Measurements from ENCODE around the gene DPYD.

Gene DPYD

DNA sequence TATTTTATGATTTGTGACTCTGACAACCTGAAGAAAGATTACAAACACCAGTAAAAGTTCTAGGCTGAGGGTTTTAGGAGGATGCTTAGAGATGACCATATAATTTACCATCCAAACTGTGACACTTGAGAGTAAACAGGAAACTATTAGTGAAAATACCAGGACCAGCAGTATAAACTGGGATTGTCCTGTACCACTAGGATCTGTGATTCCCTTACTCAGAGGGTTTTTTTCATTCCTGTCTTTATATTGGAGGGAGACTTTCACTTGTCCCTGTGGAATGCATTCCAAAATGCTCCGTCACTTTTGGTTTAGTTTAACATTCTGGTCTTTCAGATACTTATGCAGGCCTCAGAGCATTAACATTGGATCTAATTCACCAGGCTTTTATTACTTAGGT lies 716.4 kb downstream of the DPYD start:
- H3K9me3 ChIP-seq (ENCODE audit: insufficient read depth, low read length): no peaks in the 10 kb centered on the region
- no peak overlapping the region for H3K4me3 ChIP-seq (ENCODE audit: insufficient read depth, low read length, poor library complexity, severe bottlenecking)
- no peaks in the 10 kb centered on the region for H3K36me3 ChIP-seq (ENCODE audit: low read length)
- no peak overlapping the region for H3K9ac ChIP-seq (ENCODE audit: low read length)
- no peaks in the 10 kb centered on the region for H4K20me1 ChIP-seq (ENCODE audit: low read depth, low read length)
- H3K79me2 ChIP-seq (ENCODE audit: insufficient read depth, low read length): no peaks in the 10 kb centered on the region
- no peak overlapping the region for H2AFZ ChIP-seq (ENCODE audit: low read depth, low read length, severe bottlenecking)
- H3K4me2 ChIP-seq (ENCODE audit: low read depth, low read length, poor library complexity, severe bottlenecking): no peak overlapping the region
- H3F3A ChIP-seq (ENCODE audit: insufficient read depth): no peaks in the 10 kb centered on the region
- no peaks in the 10 kb centered on the region for H3K9me2 ChIP-seq (replicated peaks; ENCODE audit: insufficient read depth, low read length)
- no peaks in the 10 kb centered on the region for H3K27me3 ChIP-seq (ENCODE audit: low read length)
- TF ChIP-seq, protein P1, sequence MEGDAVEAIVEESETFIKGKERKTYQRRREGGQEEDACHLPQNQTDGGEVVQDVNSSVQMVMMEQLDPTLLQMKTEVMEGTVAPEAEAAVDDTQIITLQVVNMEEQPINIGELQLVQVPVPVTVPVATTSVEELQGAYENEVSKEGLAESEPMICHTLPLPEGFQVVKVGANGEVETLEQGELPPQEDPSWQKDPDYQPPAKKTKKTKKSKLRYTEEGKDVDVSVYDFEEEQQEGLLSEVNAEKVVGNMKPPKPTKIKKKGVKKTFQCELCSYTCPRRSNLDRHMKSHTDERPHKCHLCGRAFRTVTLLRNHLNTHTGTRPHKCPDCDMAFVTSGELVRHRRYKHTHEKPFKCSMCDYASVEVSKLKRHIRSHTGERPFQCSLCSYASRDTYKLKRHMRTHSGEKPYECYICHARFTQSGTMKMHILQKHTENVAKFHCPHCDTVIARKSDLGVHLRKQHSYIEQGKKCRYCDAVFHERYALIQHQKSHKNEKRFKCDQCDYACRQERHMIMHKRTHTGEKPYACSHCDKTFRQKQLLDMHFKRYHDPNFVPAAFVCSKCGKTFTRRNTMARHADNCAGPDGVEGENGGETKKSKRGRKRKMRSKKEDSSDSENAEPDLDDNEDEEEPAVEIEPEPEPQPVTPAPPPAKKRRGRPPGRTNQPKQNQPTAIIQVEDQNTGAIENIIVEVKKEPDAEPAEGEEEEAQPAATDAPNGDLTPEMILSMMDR (IDR thresholded peaks at IDR 0.05; ENCODE audit: insufficient read depth, low read length, poor library complexity, severe bottlenecking): no peak
- no peak overlapping the region for H3K27ac ChIP-seq (ENCODE audit: low read depth, low read length)

DNA sequence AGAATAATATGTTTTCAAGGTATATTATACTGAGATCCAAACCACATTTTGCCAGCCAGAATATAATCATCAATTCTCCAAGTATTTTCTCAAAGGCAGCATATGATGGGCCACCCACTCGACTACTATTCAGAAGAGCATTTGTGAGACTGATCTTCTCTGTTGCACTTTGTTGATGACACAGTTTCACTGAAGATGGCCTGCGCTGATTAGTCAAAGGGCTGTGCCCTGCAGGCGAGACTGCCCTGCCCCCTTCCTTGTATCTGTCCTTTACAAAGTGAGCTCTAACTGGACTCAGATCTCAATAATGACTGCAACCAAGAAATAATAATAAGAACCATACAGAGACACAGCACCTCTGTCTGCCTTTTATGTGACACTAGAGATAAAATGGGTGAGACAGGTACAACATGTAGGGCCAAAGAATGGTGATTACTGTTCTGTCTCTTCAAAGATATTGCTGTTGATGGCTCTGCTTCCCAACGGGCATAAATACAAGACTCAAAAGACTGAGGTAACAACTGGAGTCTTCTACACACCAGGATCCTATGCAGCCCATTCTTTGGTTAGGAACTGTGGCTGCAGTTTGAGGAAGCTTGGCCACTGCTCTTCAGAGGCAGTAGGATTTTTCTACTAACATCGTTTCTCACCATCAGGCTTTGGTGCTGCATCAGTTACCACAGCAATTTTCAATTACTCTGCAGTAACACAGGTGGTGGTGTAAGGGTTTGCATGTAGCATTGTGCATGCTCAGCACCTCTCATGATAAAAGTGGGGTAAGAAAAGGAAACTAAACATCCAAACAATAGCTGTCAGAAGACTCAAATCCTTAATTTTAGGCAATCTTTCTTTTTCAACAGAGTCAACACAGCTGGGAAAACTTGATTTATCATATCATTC lies 718.1 kb downstream of the DPYD start:
- Histone ChIP-seq H2AFZ (ENCODE audit: low read depth, low read length, severe bottlenecking) (no peak overlapping the region), H3K9me2 (replicated peaks; ENCODE audit: insufficient read depth, low read length) (no peaks in the 10 kb centered on the region), H3K9ac (ENCODE audit: low read length) (no peak overlapping the region), H3K79me2 (ENCODE audit: insufficient read depth, low read length) (no peaks in the 10 kb centered on the region), H3K27ac (ENCODE audit: low read depth, low read length) (no peak overlapping the region), H3K36me3 (ENCODE audit: low read length) (no peaks in the 10 kb centered on the region), H3K4me2 (ENCODE audit: low read depth, low read length, poor library complexity, severe bottlenecking) (no peak overlapping the region), H3K27me3 (ENCODE audit: low read length) (no peaks in the 10 kb centered on the region), H3F3A (ENCODE audit: insufficient read depth) (no peaks in the 10 kb centered on the region), H4K20me1 (ENCODE audit: low read depth, low read length) (no peaks in the 10 kb centered on the region), H3K9me3 (ENCODE audit: insufficient read depth, low read length) (no peaks in the 10 kb centered on the region), H3K4me3 (ENCODE audit: insufficient read depth, low read length, poor library complexity, severe bottlenecking) (no peak overlapping the region)
- TF ChIP-seq, protein P1 (IDR thresholded peaks at IDR 0.05; ENCODE audit: insufficient read depth, low read length, poor library complexity, severe bottlenecking): no peak
- no peak for TF ChIP-seq EZH2phosphoT487 (conservative IDR thresholded peaks at IDR 0.05; ENCODE audit: low read length)

DNA sequence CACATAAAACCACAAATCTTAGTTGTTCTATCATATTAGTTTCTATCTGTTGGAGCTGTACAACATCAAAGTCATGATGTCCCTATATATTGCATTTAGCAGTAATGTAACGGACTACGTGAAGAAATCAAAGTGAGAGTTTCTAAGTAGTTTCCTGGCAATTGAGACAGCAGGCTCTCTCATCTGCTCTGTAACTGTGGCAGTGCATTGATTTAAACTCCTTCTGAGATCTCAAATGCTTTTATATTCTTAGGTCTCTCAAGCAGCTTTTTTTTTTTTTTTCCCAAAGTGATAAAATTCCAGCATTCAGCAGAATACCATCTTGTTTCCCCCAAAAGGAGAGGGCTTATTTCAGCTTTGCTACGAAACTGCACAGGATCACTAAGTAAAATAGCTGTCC lies 719.2 kb downstream of the DPYD start:
- Histone ChIP-seq H2AFZ (ENCODE audit: low read depth, low read length, severe bottlenecking) (no peak overlapping the region), H3K79me2 (ENCODE audit: insufficient read depth, low read length) (no peaks in the 10 kb centered on the region), H3K4me3 (ENCODE audit: insufficient read depth, low read length, poor library complexity, severe bottlenecking) (no peak overlapping the region), H3K27me3 (ENCODE audit: low read length) (no peaks in the 10 kb centered on the region), H3F3A (ENCODE audit: insufficient read depth) (no peaks in the 10 kb centered on the region), H3K36me3 (ENCODE audit: low read length) (no peaks in the 10 kb centered on the region), H3K9me3 (ENCODE audit: insufficient read depth, low read length) (no peaks in the 10 kb centered on the region), H3K4me2 (ENCODE audit: low read depth, low read length, poor library complexity, severe bottlenecking) (no peak overlapping the region), H3K27ac (ENCODE audit: low read depth, low read length) (no peak overlapping the region), H4K20me1 (ENCODE audit: low read depth, low read length) (no peaks in the 10 kb centered on the region), H3K9ac (ENCODE audit: low read length) (no peak overlapping the region), H3K9me2 (replicated peaks; ENCODE audit: insufficient read depth, low read length) (no peaks in the 10 kb centered on the region)
- TF ChIP-seq EZH2phosphoT487 (conservative IDR thresholded peaks at IDR 0.05; ENCODE audit: low read length): no peak
- TF ChIP-seq, protein P1 (IDR thresholded peaks at IDR 0.05; ENCODE audit: insufficient read depth, low read length, poor library complexity, severe bottlenecking): no peak

All from SU-DHL-6 (cell line).